Esophagus (tissue), 2 donors: ENCODE measurements around the gene POLR3H. TPM values are rescaled to one million over a fixed set of nuclear protein-coding genes. Genes with fewer than 3 reads are reported as not detected.

Source experiments
- H3K27ac ChIP-seq, 2 donors: one replicate each; pipeline ENCODE4 v1.5.1; 2013; ENCODE audit warnings: low read depth in 2 of 2, mild to moderate bottlenecking in 2 of 2, inconsistent platforms in 1 of 2, low read length in 1 of 2, moderate library complexity in 1 of 2
- H3K27me3 ChIP-seq, 2 donors: one replicate each; pipeline ENCODE4 v1.6.1; 2013; ENCODE audit warnings: low read length in 2 of 2, control low read depth in 1 of 2, mild to moderate bottlenecking in 1 of 2; ENCODE audit not compliant: insufficient read depth in 2 of 2, control insufficient read depth in 1 of 2
- H3K36me3 ChIP-seq, 2 donors: one replicate each; pipeline ENCODE4 v1.6.1; 2013; ENCODE audit warnings: low read length in 1 of 2; ENCODE audit not compliant: control insufficient read depth in 2 of 2, insufficient read depth in 2 of 2
- H3K4me1 ChIP-seq, 2 donors: one replicate each; pipeline ENCODE4 v1.6.1; 2013; ENCODE audit warnings: low read length in 1 of 2; ENCODE audit not compliant: control insufficient read depth in 2 of 2, insufficient read depth in 2 of 2
- H3K4me3 ChIP-seq, 2 donors: one replicate each; pipeline ENCODE4 v1.5.1; 2013; ENCODE audit warnings: low read length in 2 of 2, mild to moderate bottlenecking in 2 of 2, low read depth in 1 of 2, moderate library complexity in 1 of 2
- H3K9me3 ChIP-seq, 2 donors: one replicate each; pipeline ENCODE4 v1.6.1; 2013; ENCODE audit warnings: mild to moderate bottlenecking in 2 of 2, low read depth in 1 of 2, low read length in 1 of 2, moderate library complexity in 1 of 2; ENCODE audit not compliant: control insufficient read depth in 2 of 2, insufficient read depth in 1 of 2
- WGBS, 2 donors: extraction: QIAGEN DNeasy Blood & Tissue Kit; methylation state at CpG; one replicate each; pipeline ENCODE4 v1.1.7; 2013; 5-methylcytosine and 5-hydroxymethylcytosine counted together
- polyA plus RNA-seq, 2 donors: library from polyadenylated mRNA; stranded (reverse); fragments of 200-250 nt; gene quantifications; one replicate each; pipeline ENCODE4 v1.2.3, GENCODE V29; 2013
- donor health status: healthy with polysubstance abuse.
- donor health status: Bipolar disorder and iron deficiency.

POLR3H gene
- polyA plus RNA-seq, 2 donors, result 24.3 to 25.9 TPM

GRCh38 chr22:41530890-41531714 is 13.2 kb downstream of the POLR3H start:
- H3K9me3 ChIP-seq, result no peaks in the 10 kb centered on the region
- H3K4me3 ChIP-seq, result no peak overlapping the region
- H3K4me1 ChIP-seq, result no peaks in the 10 kb centered on the region
- WGBS, 2 donors, result 77 to 82% methylated on average over 18 of the region's 18 CpGs
- H3K27ac ChIP-seq, result no peak overlapping the region
- H3K36me3 ChIP-seq, result peaks cover 8 to 62% of the 10 kb centered on the region in 2 donors
- H3K27me3 ChIP-seq, result no peaks in the 10 kb centered on the region

DNA sequence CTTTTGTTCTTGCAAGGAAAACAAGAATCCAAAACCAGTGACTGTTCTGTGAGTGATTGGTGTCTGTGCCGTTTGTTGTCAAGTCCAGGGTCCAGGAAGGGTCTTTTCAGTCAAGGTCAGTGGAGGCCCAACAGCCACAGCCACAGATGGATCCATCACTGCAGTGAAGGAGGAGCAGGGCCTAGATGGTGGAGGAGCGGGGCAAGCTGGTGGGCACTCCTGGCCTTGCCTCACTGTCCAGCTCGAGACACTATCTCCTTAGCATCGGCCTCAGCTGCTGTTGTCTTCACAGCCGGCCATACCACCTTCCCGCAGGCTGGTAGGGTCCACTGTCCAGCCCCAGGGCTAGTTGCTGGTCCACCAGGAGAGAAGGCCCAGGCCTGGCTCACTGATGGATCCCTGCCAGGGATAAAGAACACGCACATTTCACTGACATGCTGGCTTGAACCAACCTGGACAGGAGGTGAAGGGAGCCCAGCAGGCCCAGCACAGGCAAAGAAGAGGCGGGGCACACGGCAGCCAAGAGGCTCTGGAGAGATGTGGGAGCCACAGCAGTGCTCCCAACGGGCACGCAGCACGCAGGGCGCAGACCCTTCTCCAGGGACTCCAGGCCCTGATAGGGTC is 15.2 kb downstream of the POLR3H start:
- H3K4me1 ChIP-seq, result peaks cover 3 to 11% of the 10 kb centered on the region in 2 donors
- peak overlapping the region in 1 of 2 donors; percentile 19 for H3K27ac ChIP-seq
- WGBS, 2 donors, result 77 to 79% methylated on average over 13 of the region's 13 CpGs
- no peaks in the 10 kb centered on the region for H3K9me3 ChIP-seq
- peaks cover 15 to 76% of the 10 kb centered on the region in 2 donors for H3K36me3 ChIP-seq
- H3K4me3 ChIP-seq, result no peak overlapping the region
- no peaks in the 10 kb centered on the region for H3K27me3 ChIP-seq

DNA sequence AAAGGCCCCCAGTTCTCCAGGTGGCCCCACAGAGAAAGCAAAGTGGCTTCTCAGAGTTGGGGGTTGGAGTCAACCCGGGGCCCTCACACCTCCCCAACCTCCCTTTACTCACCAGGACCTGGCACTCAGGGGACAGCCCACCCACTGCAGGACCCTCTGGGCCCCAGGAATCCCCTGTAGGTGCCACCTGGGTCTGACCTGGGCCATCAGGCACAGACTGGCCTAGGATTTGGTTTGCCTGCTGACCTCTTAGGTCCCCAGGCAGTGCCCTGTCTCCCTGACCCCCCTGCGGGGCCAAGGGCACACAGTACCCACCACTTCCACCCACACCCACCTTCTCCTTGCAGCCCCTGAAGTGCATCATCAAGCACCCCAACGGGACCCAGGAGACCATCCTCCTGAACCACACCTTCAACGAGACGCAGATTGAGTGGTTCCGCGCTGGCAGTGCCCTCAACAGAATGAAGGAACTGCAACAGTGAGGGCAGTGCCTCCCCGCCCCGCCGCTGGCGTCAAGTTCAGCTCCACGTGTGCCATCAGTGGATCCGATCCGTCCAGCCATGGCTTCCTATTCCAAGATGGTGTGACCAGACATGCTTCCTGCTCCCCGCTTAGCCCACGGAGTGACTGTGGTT is 16.0 kb downstream of the POLR3H start:
- Histone ChIP-seq H3K4me1 (peaks cover 3 to 18% of the 10 kb centered on the region in 2 donors), H3K36me3 (peaks cover 15 to 81% of the 10 kb centered on the region in 2 donors), H3K9me3 (no peaks in the 10 kb centered on the region), H3K27me3 (no peaks in the 10 kb centered on the region), H3K4me3 (no peak overlapping the region), H3K27ac (peak overlapping the region in 1 of 2 donors; percentile 21)
- 74 to 78% methylated on average over 16 of the region's 16 CpGs for WGBS, 2 donors

DNA sequence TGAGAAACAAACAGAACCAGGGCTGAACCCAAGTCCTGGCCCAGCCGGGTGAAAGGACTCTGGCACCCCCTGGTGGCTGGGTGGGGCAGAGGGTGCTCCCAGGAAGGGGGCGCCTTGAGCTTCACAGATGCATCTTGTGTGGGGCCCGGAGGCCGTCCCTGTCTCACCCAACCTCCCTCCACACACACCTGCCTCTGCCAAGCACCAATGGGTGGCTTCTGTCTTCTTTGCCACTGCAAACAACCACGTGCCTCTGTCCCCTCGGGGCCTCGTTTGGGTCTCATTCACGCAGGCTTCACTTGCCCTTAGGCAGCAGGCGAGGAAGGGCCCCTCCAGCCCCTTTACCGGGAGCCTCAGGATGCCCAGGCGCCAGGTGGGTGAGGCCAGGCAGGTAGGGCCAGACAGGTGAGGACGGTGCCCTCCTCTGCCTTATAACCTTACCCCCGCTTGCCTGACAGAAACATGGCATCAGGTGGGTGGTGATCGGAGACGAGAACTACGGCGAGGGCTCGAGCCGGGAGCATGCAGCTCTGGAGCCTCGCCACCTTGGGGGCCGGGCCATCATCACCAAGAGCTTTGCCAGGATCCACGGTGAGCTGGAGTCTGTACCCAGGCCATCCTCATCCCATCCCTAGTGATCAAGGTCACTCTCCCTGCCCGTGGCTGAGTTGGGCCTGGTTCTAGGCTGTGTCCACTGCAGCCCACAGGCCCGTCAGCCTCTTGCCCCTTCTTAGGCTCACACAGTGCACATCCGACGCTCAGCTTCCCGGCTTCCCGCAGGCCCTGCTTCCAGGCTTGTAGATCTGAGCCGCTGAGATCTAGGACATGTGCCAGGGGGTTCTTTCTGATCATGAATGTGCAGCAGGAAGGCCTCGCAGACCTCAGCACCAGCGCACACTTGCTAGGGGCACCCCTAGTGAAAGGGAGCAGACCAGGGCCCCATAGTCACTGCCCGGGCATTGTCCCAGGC is 17.2 kb downstream of the POLR3H start:
- H3K9me3 ChIP-seq, result no peaks in the 10 kb centered on the region
- peaks cover 3 to 18% of the 10 kb centered on the region in 2 donors for H3K4me1 ChIP-seq
- H3K27me3 ChIP-seq, result no peaks in the 10 kb centered on the region
- H3K4me3 ChIP-seq, result no peak overlapping the region
- 59 to 63% methylated on average over 32 of the region's 32 CpGs for WGBS, 2 donors
- H3K27ac ChIP-seq, result peak overlapping the region; percentile 47 to 87
- H3K36me3 ChIP-seq, result peaks cover 15 to 80% of the 10 kb centered on the region in 2 donors

GRCh38 chr22:41526226-41526829 is 17.9 kb downstream of the POLR3H start:
- Histone ChIP-seq H3K36me3 (peaks cover 15 to 72% of the 10 kb centered on the region in 2 donors), H3K9me3 (no peaks in the 10 kb centered on the region), H3K27ac (peak overlapping the region; percentile 47 to 87), H3K4me3 (no peak overlapping the region), H3K27me3 (no peaks in the 10 kb centered on the region), H3K4me1 (peaks cover 3 to 18% of the 10 kb centered on the region in 2 donors)
- 66 to 67% methylated on average over 12 of the region's 12 CpGs for WGBS, 2 donors

GRCh38 chr22:41525450-41526225 is 18.6 kb downstream of the POLR3H start:
- 69 to 71% methylated on average over 13 of the region's 13 CpGs for WGBS, 2 donors
- Histone ChIP-seq H3K27ac (peak overlapping the region; percentile 50 to 87), H3K4me1 (peaks cover 3 to 18% of the 10 kb centered on the region in 2 donors)

DNA sequence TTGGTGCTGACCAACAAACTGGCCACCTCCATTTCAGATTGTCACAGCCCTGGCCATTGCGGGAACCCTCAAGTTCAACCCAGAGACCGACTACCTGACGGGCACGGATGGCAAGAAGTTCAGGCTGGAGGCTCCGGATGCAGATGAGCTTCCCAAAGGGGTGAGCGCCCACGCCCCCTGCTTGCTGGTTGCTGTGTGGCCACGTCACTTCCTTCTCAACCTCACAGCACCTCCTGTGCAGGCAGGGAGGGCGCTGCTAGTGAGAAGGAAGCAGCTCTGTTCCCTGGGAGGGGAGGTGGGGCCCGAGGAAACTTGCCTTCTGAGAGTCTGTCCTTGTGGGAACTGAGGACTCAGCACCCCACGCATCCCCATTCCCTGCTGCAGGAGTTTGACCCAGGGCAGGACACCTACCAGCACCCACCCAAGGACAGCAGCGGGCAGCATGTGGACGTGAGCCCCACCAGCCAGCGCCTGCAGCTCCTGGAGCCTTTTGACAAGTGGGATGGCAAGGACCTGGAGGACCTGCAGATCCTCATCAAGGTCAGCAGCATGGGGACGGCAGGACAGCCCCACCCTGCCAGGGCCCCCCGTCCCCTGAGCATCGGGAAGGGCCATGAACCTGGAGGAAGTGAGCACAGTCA is 19.3 kb downstream of the POLR3H start:
- no peaks in the 10 kb centered on the region for H3K27me3 ChIP-seq
- 61 to 67% methylated on average over 17 of the region's 17 CpGs for WGBS, 2 donors
- peaks cover 3 to 18% of the 10 kb centered on the region in 2 donors for H3K4me1 ChIP-seq
- H3K36me3 ChIP-seq, result peaks cover 15 to 60% of the 10 kb centered on the region in 2 donors
- peak overlapping the region; percentile 50 to 87 for H3K27ac ChIP-seq
- no peak overlapping the region for H3K4me3 ChIP-seq
- H3K9me3 ChIP-seq, result no peaks in the 10 kb centered on the region

More at GRCh38 chr22:41525450-41526225, 18.6 kb downstream of the POLR3H start:
- Histone ChIP-seq H3K36me3 (peaks cover 15 to 65% of the 10 kb centered on the region in 2 donors), H3K9me3 (no peaks in the 10 kb centered on the region), H3K27me3 (no peaks in the 10 kb centered on the region), H3K4me3 (no peak overlapping the region)

- Histone ChIP-seq H3K4me3 (no peak overlapping the region), H3K27me3 (no peaks in the 10 kb centered on the region), H3K9me3 (no peaks in the 10 kb centered on the region), H3K27ac (peak overlapping the region; percentile 85 to 87), H3K36me3 (peaks cover 13 to 58% of the 10 kb centered on the region in 2 donors), H3K4me1 (peaks cover 3 to 18% of the 10 kb centered on the region in 2 donors)
- 50 to 58% methylated on average over 13 of the region's 13 CpGs for WGBS, 2 donors
Measured at GRCh38 chr22:41524251-41524661, 20.0 kb downstream of the POLR3H start.
